ENCODE results near the gene SLC6A18.

The SLC6A18 gene

GRCh38 chr5:1295650-1296037 lies 70.5 kb downstream of the SLC6A18 start (continued):
- no peak for TF ChIP-seq ZBTB6 (tag by site-specific recombination; IDR thresholded peaks at IDR 0.05)
- TF ChIP-seq ZNF558 (tag by site-specific recombination; IDR thresholded peaks at IDR 0.05) = no peak
- TF ChIP-seq ZNF518A (tag by site-specific recombination; conservative IDR thresholded peaks at IDR 0.05; ENCODE audit: low read depth) = no peak
- no peak for TF ChIP-seq ZNF623 (tag by site-specific recombination; IDR thresholded peaks at IDR 0.05)
- no peak for TF ChIP-seq ZNF664 (tag by site-specific recombination; IDR thresholded peaks at IDR 0.05)
